ENCODE measurements around the gene ADAM11. TPM values are rescaled to one million over a fixed set of nuclear protein-coding genes. Genes with fewer than 3 reads are reported as not detected.

ADAM11 gene
- total and polyA plus RNA-seq, 9 of the 15 experiments (the other 6 are each of a cell fraction or from before 2014, with no cell fraction given), result 0.01 to 0.31 (median 0.14) TPM; not detected in 2

GRCh38 chr17:44785921-44786320 is 27.1 kb downstream of the ADAM11 start:
- FAIRE-seq, result no peak
- BruUV-seq (replicated peaks), result no TSS peak

More at GRCh38 chr17:44785921-44786320, 27.1 kb downstream of the ADAM11 start:
- no peak for TF ChIP-seq ZFX (CRISPR knock-in tag; IDR thresholded peaks at IDR 0.05)
- TF ChIP-seq TEAD4 (IDR thresholded peaks at IDR 0.05; ENCODE audit: low read length), result no peak
- no peak for TF ChIP-seq TEAD4 (CRISPR knock-in tag; IDR thresholded peaks at IDR 0.05; ENCODE audit: borderline replicate concordance)
- no peak for TF ChIP-seq UBTF (IDR thresholded peaks at IDR 0.05; ENCODE audit: borderline replicate concordance in 1 of 2, low read depth in 2 of 2, low read length in 2 of 2)
- TF ChIP-seq BCOR (IDR thresholded peaks at IDR 0.05), result no peak
- TF ChIP-seq ZNF174 (CRISPR knock-in tag; IDR thresholded peaks at IDR 0.05), result no peak
- TF ChIP-seq SRSF1 (IDR thresholded peaks at IDR 0.05; ENCODE audit: low read depth, low read length), result no peak
- no peak for TF ChIP-seq GABPB2 (CRISPR knock-in tag; conservative IDR thresholded peaks at IDR 0.05)
- TF ChIP-seq COPS2 (conservative IDR thresholded peaks at IDR 0.05), result no peak
- TF ChIP-seq, protein P1, sequence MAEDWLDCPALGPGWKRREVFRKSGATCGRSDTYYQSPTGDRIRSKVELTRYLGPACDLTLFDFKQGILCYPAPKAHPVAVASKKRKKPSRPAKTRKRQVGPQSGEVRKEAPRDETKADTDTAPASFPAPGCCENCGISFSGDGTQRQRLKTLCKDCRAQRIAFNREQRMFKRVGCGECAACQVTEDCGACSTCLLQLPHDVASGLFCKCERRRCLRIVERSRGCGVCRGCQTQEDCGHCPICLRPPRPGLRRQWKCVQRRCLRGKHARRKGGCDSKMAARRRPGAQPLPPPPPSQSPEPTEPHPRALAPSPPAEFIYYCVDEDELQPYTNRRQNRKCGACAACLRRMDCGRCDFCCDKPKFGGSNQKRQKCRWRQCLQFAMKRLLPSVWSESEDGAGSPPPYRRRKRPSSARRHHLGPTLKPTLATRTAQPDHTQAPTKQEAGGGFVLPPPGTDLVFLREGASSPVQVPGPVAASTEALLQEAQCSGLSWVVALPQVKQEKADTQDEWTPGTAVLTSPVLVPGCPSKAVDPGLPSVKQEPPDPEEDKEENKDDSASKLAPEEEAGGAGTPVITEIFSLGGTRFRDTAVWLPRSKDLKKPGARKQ (CRISPR knock-in tag; IDR thresholded peaks at IDR 0.05), result no peak
- TF ChIP-seq CBX3 (IDR thresholded peaks at IDR 0.05; ENCODE audit: borderline replicate concordance in 1 of 2, low read length in 2 of 2), result no peak
- Histone ChIP-seq H3K79me2 (ENCODE audit: control insufficient read depth, insufficient read depth, low read length) (no peaks in the 10 kb centered on the region), H3K9me1 (ENCODE audit: control insufficient read depth, insufficient read depth, low read length) (no peaks in the 10 kb centered on the region), H3K4me2 (ENCODE audit: insufficient read depth, low read length) (no peak overlapping the region), H3K4me3 (no peak overlapping the region), H3K9me3 (replicated peaks; ENCODE audit: control insufficient read depth, insufficient read depth, low read depth, low read length) (no peaks in the 10 kb centered on the region), H3K4me1 (replicated peaks in 1 of 2; ENCODE audit: control insufficient read depth in 2 of 2, insufficient read depth in 2 of 2, low read length in 2 of 2) (peaks cover 0 to 14% of the 10 kb centered on the region in 2 experiments; a peak in 2 of 5 replicates), H3K27me3 (ENCODE audit: control insufficient read depth in 2 of 2, insufficient read depth in 2 of 2, low read length in 2 of 2) (peaks cover 25 to 55% of the 10 kb centered on the region in 2 experiments; a peak in 4 of 5 replicates), H2AFZ (ENCODE audit: low read depth, low read length) (no peak overlapping the region), H3K27ac (ENCODE audit: extremely low read depth, low read depth, low read length) (no peak overlapping the region), H4K20me1 (replicated peaks; ENCODE audit: control insufficient read depth, insufficient read depth, low read length) (no peaks in the 10 kb centered on the region; the same call in 1 of the 2 replicates), H3K36me3 (ENCODE audit: control insufficient read depth, insufficient read depth, low read length) (no peaks in the 10 kb centered on the region), H3K9ac (ENCODE audit: insufficient read depth in 1 of 2, low read depth in 2 of 2, low read length in 2 of 2) (no peak overlapping the region)
- intact Hi-C loops (cut with micrococcal nuclease), result no loop called here
- in situ Hi-C loops (cut with MboI), result no loop called here
- CTCF ChIA-PET (ENCODE audit: low intra/inter-chr PET ratio), result no interaction called here
- no peak for ATAC-seq
- 16% methylated on average over 7 of the region's 7 CpGs for WGBS (ENCODE audit: insufficient coverage, low coverage, missing lambda C conversion rate)
- POLR2A ChIA-PET, result interaction anchor here (1.0 kb wide), 1 partner anchor 13 kb away, joined by 3 read pairs; no protein-coding TSS in a partner anchor
- DNase-seq (ENCODE audit: extremely low read depth in 1 of 4, low spot score in 3 of 4), result no peak
